H1 (cell line): ENCODE data around the gene EPHA6. TPM values are rescaled to one million over a fixed set of nuclear protein-coding genes. Genes with fewer than 3 reads are reported as not detected.

Experiments
- EZH2 ChIP-seq: fragments of 200-600 bp; sonication (generic); IDR thresholded peaks from 2 replicates; pipeline ENCODE4 v1.7.1; 2012; ENCODE audit warnings: low read depth, mild to moderate bottlenecking, moderate library complexity, low read length, inconsistent platforms; ENCODE audit not compliant: severe bottlenecking
- JUND ChIP-seq: IDR thresholded peaks from 2 replicates; pipeline ENCODE4 v1.6.1; 2011; ENCODE audit warnings: mild to moderate bottlenecking, improper control_type of control experiment, low read length
- SP4 ChIP-seq: IDR thresholded peaks from 2 replicates; pipeline ENCODE4 v1.6.1; 2012; ENCODE audit warnings: low read length, inconsistent platforms
- polyA plus RNA-seq, 7 experiments: library from polyadenylated mRNA; depleted of rRNA in 3 of 7; stranded (reverse) in 5 of 7; unstranded in 2 of 7; fragments of >200 nt in 5 of 7; fragments of 200-250 nt in 2 of 7; gene quantifications; 1 replicate in 5 of 7; 2 replicates in 1 of 7; 4 replicates in 1 of 7; pipeline versions ENCODE4 v1.2.1 to v1.2.3, GENCODE V29; 2011 to 2013; ENCODE audit warnings: missing spikeins in 2 of 7, mixed read lengths in 2 of 7
- total RNA-seq: library from RNA; stranded (reverse); fragmentation: NEBNext Ultra II Directional; extraction: Animal tissue kit (Norgen Biotek cat#: 25700); gene quantifications from 2 replicates; pipeline ENCODE4 v1.2.1, GENCODE V29; 2021
- TF ChIP-seq, protein P1 (sequence below): fragments of 300-600 bp; sonication (generic); IDR thresholded peaks from 2 replicates; pipeline ENCODE4 v1.7.1; 2012; ENCODE audit warnings: low read length, moderate library complexity, mild to moderate bottlenecking, inconsistent platforms; ENCODE audit not compliant: insufficient replicate concordance

EPHA6 gene
- total and polyA plus RNA-seq, 2 of the 8 experiments (the other 6 are each of a cell fraction or from before 2014, with no cell fraction given), result 0.83 to 3.2 TPM

DNA sequence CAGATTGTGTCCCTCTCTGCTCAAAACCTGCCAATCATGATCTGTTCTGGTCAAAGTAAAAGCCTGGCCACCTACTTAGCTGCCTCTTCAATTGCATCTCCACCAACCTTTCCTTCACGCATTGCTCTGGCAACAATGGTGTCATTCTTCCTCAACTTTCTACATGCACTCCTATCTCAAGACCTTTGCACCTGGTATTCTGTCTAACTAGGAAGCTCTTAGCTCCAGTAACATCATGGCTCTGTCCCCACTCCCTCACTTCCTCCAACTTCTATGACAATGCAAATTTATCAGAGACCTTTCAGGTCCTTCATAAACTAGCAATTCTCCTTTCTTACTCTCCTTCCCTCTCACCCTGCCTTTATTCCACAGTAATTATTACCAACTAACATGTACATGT, 682.7 kb downstream of the EPHA6 start (continued):
- TF ChIP-seq, protein P1, sequence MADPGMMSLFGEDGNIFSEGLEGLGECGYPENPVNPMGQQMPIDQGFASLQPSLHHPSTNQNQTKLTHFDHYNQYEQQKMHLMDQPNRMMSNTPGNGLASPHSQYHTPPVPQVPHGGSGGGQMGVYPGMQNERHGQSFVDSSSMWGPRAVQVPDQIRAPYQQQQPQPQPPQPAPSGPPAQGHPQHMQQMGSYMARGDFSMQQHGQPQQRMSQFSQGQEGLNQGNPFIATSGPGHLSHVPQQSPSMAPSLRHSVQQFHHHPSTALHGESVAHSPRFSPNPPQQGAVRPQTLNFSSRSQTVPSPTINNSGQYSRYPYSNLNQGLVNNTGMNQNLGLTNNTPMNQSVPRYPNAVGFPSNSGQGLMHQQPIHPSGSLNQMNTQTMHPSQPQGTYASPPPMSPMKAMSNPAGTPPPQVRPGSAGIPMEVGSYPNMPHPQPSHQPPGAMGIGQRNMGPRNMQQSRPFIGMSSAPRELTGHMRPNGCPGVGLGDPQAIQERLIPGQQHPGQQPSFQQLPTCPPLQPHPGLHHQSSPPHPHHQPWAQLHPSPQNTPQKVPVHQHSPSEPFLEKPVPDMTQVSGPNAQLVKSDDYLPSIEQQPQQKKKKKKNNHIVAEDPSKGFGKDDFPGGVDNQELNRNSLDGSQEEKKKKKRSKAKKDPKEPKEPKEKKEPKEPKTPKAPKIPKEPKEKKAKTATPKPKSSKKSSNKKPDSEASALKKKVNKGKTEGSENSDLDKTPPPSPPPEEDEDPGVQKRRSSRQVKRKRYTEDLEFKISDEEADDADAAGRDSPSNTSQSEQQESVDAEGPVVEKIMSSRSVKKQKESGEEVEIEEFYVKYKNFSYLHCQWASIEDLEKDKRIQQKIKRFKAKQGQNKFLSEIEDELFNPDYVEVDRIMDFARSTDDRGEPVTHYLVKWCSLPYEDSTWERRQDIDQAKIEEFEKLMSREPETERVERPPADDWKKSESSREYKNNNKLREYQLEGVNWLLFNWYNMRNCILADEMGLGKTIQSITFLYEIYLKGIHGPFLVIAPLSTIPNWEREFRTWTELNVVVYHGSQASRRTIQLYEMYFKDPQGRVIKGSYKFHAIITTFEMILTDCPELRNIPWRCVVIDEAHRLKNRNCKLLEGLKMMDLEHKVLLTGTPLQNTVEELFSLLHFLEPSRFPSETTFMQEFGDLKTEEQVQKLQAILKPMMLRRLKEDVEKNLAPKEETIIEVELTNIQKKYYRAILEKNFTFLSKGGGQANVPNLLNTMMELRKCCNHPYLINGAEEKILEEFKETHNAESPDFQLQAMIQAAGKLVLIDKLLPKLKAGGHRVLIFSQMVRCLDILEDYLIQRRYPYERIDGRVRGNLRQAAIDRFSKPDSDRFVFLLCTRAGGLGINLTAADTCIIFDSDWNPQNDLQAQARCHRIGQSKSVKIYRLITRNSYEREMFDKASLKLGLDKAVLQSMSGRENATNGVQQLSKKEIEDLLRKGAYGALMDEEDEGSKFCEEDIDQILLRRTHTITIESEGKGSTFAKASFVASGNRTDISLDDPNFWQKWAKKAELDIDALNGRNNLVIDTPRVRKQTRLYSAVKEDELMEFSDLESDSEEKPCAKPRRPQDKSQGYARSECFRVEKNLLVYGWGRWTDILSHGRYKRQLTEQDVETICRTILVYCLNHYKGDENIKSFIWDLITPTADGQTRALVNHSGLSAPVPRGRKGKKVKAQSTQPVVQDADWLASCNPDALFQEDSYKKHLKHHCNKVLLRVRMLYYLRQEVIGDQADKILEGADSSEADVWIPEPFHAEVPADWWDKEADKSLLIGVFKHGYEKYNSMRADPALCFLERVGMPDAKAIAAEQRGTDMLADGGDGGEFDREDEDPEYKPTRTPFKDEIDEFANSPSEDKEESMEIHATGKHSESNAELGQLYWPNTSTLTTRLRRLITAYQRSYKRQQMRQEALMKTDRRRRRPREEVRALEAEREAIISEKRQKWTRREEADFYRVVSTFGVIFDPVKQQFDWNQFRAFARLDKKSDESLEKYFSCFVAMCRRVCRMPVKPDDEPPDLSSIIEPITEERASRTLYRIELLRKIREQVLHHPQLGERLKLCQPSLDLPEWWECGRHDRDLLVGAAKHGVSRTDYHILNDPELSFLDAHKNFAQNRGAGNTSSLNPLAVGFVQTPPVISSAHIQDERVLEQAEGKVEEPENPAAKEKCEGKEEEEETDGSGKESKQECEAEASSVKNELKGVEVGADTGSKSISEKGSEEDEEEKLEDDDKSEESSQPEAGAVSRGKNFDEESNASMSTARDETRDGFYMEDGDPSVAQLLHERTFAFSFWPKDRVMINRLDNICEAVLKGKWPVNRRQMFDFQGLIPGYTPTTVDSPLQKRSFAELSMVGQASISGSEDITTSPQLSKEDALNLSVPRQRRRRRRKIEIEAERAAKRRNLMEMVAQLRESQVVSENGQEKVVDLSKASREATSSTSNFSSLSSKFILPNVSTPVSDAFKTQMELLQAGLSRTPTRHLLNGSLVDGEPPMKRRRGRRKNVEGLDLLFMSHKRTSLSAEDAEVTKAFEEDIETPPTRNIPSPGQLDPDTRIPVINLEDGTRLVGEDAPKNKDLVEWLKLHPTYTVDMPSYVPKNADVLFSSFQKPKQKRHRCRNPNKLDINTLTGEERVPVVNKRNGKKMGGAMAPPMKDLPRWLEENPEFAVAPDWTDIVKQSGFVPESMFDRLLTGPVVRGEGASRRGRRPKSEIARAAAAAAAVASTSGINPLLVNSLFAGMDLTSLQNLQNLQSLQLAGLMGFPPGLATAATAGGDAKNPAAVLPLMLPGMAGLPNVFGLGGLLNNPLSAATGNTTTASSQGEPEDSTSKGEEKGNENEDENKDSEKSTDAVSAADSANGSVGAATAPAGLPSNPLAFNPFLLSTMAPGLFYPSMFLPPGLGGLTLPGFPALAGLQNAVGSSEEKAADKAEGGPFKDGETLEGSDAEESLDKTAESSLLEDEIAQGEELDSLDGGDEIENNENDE, result no peak
- TF ChIP-seq SP4, result no peak
- no peak for TF ChIP-seq EZH2
- no peak for TF ChIP-seq JUND
